HG02798 (cell line): Measurements from ENCODE around the gene FECH.

ENCODE experiments used
- ATAC-seq: cut with Tn5 transposase; IDR thresholded peaks from one replicate; pipeline ENCODE4 v1.9.1; 2021; ENCODE audit warnings: mild to moderate bottlenecking; ENCODE audit not compliant: unreplicated experiment, poor library complexity

Gene FECH

GRCh38 chr18:57581301-57581934 lies 5.1 kb downstream of the FECH start:
- peak; percentile 92 for ATAC-seq

DNA sequence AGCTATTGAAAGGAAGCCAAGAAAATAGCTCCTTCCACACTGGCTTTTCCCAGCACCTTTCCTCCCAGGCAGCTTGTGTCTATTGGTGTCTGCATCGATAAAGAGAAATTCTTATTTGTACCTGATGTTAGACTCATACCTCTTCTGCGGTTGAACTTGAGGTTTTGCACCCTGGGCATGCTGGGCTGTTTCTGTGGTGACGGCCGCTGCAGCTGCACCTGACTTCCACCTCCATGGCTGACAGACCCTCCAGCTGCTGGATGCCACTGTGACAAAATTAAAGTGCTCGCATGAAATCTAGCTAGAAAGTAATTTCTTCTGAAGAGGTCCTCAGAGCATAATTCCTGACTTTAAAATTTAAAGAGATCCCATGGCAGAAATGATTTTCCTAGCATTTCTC lies 6.6 kb downstream of the FECH start:
- peak; percentile 31 for ATAC-seq

DNA sequence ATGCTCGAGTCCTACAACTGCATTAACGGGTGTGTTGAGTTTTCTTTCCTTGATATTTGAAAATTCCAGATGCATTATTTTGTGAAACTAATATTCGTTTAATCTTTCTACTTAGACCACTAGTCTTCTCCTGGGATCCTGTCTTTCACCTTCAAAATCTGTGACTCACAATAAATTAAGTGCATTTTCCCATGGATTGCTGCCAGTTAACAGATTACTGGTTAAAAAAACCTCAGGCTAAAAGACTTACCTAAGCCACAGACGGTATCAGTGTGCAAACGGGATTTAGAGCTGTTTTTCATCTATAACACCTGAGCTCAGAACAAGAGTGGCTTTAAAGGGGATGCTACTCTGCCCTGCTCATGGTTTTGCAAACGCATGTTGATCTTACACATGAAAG lies 10.2 kb downstream of the FECH start:
- ATAC-seq = no peak

DNA sequence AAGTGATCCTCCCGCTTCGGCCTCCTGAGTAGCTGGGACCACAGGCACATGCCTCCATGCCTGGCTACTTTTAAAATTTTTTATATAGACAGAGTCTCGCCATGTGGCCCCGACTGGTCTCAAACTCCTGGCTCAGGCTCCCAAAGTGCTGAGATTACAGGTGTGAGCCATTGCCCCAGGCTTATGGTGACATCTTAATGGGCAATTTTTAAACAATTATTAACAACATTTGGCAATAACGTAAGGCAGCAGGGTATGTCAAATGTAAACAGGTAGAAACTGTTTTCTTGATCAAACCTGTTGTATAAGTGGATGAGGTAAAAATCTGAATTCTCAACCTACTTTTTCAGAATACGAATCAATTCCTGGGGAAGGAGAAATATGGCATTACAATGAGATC lies 11.0 kb downstream of the FECH start:
- ATAC-seq = no peak

DNA sequence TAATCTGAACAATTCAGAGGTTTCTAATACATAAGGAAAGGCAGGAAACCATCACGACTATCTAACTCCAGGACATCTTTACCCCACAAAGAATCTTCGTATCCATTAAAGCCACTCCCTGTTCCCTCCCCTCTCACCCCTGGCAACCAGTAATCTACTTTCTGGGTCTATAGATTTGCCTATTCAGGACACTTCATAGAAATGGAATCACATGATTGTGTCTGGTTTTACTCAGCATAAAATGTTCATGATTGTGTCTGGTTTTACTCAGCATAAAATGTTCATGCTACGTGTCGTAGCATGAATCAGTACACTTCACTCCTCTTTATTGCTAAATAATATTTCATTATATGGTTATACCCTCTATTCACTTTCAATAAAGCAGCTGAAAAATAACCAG lies 11.6 kb downstream of the FECH start:
- ATAC-seq = no peak

- no peak for ATAC-seq
These were observed 16.3 kb downstream of the FECH start for GRCh38 chr18:57570162-57570561.

GRCh38 chr18:57569133-57569532 lies 17.4 kb downstream of the FECH start:
- ATAC-seq = no peak

DNA sequence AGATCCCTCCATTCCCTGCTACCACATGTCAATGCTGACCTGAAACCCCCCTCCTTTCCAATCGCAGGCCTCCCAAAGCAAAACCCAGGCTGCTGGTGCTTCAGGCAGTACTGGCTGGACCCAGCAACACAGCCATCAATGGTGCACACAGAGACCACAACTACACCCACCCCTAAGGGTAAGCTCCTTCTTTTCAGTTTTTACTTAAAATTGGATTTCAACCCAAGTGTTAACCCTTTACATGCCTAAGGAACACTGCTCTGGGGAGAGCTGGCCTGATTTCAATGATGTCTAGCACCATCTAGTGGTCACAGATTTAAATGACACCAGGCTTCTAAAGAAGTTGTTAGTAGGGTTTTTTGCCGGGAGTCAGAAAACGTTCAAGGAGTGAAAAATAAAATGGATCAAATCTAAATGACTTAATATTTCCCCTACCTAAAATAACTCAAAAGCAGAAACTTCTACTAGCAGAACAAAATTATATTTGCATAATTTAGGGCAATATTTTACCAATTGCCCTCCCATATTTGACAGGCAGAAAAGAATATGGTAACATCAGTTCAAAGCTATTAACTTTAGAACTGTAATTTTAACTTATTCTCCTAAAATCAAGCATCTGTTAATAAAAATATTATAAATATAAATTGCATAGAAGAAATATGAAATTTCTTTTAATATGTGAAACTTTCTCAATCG lies 24.6 kb downstream of the FECH start:
- no peak for ATAC-seq

DNA sequence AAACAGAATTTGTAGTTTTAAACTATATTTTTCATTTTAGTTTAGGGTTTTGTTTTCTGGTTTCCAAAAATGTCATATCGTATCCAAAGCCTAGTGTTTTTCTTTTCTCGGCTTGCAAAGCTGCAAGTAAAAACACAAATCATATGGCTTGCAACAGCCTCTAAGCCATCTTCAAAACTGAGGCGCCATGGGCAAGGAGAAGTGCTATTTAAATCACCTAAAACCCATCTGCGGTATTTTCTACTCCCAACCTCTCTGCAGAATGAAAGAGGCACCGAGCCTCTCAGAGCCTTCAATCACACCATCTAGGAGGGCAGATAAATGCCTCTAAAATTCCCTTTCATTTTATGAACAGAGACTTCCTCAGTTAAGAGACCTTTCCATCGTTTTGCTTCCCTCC lies 25.2 kb downstream of the FECH start:
- ATAC-seq = no peak

DNA sequence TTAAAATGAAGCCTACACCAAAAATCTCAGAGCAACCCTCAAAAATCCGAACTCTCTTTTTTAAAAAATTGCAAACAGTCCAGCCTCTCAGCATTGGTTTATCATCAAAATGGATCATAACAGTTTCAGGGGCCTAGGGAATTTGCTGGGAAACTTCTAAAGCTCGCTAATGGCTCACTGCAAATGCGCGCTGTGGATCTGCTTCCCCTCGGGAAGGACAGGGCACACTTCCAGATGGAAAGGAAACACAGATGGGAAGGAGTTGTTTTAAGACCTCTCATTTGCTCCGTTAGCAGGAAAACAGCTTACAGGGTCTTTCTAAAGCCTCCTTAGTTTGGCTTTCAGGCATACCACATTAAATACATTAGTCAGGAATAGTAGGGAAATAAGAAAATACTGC lies 27.2 kb downstream of the FECH start:
- ATAC-seq = no peak

GRCh38 chr18:57555134-57555533 lies 31.4 kb downstream of the FECH start:
- ATAC-seq = no peak

GRCh38 chr18:57550510-57550909 lies 36.0 kb downstream of the FECH start:
- ATAC-seq = no peak

DNA sequence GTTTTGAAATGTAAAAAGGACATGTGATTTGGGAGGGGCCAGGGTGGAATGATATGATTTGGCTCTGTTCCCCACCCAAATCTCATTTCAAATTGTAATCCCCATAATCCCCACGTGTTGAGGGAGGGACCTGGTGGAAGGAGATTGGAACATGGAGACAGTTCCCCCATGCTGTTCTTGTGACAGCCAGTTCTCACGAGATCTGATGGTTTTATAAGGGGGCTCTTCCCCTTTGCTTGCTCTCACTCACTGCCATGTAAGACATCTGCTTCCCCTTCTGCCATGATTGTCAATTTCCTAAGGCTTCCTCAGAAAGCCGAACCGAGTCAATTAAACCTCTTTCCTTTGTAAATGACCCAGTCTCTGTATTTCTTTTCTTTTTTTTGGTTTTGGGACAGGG lies 39.2 kb downstream of the FECH start:
- ATAC-seq = no peak

GRCh38 chr18:57544936-57545660 lies 41.4 kb downstream of the FECH start:
- peak; percentile 84 for ATAC-seq

DNA sequence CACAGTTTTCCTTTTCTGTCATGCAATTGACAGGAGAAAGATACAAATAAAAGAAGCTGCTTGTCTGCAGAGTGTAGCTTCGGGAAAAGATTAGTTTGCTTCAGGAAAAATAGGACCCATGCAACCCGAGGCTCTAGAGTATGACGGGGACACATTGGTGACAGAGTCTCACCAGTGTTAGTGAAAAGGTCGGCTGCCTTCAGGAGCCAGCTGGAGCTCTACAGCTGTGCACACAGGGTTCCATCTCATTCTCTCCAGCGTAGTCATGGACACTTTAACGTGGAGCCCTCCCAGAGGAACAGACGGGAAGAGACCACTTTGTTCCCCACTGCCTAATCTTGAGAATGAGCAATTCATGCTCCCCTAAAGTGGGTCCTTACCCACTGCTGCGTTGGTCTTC lies 42.9 kb downstream of the FECH start:
- ATAC-seq = no peak

- ATAC-seq = no peak
These were observed 43.6 kb downstream of the FECH start for GRCh38 chr18:57542812-57543427.

- no peak for ATAC-seq
These were observed 44.4 kb downstream of the FECH start for GRCh38 chr18:57542126-57542525.

DNA sequence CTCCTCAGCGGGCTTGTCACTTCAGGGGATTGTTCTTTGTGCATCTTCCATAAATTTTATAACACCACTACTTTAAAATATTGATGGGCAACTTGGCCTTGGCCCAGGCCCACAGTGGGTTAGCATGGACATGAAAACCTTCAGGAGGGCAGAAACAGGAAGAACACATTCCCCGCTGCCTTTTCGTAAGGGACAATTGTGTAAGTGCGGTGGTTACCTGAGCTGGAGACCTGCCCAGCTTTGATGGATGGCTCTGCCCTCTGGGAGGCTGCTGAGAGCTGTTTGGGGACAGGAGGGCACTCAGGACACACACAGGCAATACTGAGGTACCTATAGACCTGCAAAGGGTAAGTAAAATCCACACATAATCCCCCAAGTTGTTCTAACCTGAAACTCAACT lies 46.8 kb downstream of the FECH start:
- no peak for ATAC-seq

DNA sequence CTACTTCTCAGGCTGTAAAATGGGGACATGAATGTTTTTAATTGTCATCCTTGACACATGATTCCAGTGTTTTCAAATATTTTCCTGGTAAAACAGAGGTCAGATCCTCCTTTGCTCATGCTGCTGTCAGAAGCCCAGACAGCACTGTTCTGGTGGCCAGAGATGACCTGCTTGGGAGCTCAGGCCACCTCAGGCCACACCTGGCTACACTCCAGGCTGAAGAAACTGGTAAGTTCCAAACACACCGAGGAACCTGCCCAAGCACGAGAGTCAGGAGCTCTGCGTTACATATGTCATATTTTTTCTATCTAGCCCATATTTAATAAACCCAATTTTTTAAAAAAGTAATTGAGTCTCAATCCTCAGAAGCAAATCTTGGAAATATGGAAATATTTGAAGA lies 47.9 kb downstream of the FECH start:
- ATAC-seq = no peak

DNA sequence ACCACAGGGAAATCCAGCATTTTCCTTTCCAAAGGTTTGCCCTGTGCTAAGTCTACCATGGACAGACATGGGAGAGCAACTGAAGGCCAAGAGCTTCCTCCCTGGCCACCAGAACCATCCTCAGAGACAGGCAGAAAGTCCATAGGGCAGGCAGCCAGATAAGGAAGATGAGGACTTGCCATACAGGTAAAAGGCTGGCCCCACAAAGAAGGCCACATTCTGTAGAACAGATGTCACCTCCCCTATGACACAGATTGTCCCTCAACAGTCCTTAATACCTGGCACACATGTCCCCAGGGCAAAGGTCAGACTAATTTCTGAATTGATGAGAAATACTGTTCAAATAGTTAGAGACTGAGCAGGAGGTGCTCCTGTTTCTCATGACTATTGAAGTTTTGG lies 52.0 kb downstream of the FECH start:
- no peak for ATAC-seq

DNA sequence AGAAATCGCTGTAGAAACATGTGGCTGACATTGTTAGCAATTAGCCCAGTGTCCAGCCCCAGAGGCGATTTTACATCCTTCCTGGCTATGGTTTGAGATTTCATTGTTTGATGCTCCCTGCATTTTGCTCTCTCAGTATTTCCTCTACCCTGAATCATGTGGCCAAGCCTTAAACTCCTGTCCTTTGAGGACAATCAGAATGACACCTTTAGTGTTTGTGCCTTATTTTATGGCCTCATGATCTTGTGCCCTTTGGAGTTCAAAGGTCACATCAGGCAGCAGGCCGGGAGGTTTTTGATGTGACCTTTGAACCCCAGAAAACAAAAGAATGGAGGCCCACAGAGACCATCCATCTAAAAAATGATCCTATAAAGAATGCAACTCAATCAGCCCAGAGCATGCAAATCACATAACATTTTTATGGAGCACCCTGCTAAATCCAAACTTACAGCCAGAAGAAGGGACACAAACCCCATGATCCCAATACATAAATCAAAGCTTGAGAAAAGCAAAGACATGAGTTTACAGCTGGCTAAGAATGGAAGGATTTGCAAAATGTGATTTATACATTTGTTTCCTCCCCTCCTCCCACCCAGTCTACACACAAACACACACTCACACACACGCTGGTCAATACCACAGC lies 52.5 kb downstream of the FECH start:
- ATAC-seq = no peak
